ENCODE data around the gene GDI1. TPM values are rescaled to one million over a fixed set of nuclear protein-coding genes. Genes with fewer than 3 reads are reported as not detected.
A peak's percentile ranks its signal among the peaks of the same experiment; 100 is the strongest.

Gene GDI1
- total RNA-seq, 1 experiment from 2014 or later: 52.7 TPM

- peaks cover 13% of the 10 kb centered on the region for H3K4me1 ChIP-seq (ENCODE audit: low read length)
Measured at GRCh38 chrX:154444755-154445246, 7.8 kb downstream of the GDI1 start.

GRCh38 chrX:154445776-154446175 lies 8.8 kb downstream of the GDI1 start:
- Histone ChIP-seq H3K4me2 (ENCODE audit: low read depth, low read length, poor library complexity, severe bottlenecking) (no peak overlapping the region), H3K4me3 (ENCODE audit: low read length) (no peak overlapping the region), H3K9ac (ENCODE audit: low read length) (no peak overlapping the region), H3K27me3 (ENCODE audit: low read length) (no peaks in the 10 kb centered on the region), H3K36me3 (ENCODE audit: insufficient read depth, low read length) (no peaks in the 10 kb centered on the region), H3K9me2 (replicated peaks; ENCODE audit: insufficient read depth, low read length) (no peaks in the 10 kb centered on the region), H3K9me3 (ENCODE audit: low read length) (no peaks in the 10 kb centered on the region), H2AFZ (ENCODE audit: low read length) (no peak overlapping the region), H4K20me1 (ENCODE audit: insufficient read depth, low read depth, low read length) (no peaks in the 10 kb centered on the region), H3K27ac (ENCODE audit: low read length) (no peak overlapping the region), H3K4me1 (ENCODE audit: low read length) (peaks cover 13% of the 10 kb centered on the region), H3K79me2 (ENCODE audit: low read length) (peaks cover 11% of the 10 kb centered on the region)
- no peak for DNase-seq

More at GRCh38 chrX:154444755-154445246, 7.8 kb downstream of the GDI1 start:
- DNase-seq: no peak
- Histone ChIP-seq H3K4me3 (ENCODE audit: low read length) (peak overlapping the region; percentile 75), H4K20me1 (ENCODE audit: insufficient read depth, low read depth, low read length) (no peaks in the 10 kb centered on the region), H3K9me2 (replicated peaks; ENCODE audit: insufficient read depth, low read length) (no peaks in the 10 kb centered on the region), H3K4me2 (ENCODE audit: low read depth, low read length, poor library complexity, severe bottlenecking) (peak overlapping the region; percentile 78), H3K79me2 (ENCODE audit: low read length) (peaks cover 11% of the 10 kb centered on the region), H3K27me3 (ENCODE audit: low read length) (no peaks in the 10 kb centered on the region), H3K9ac (ENCODE audit: low read length) (peak overlapping the region; percentile 88), H2AFZ (ENCODE audit: low read length) (no peak overlapping the region), H3K36me3 (ENCODE audit: insufficient read depth, low read length) (no peaks in the 10 kb centered on the region), H3K9me3 (ENCODE audit: low read length) (no peaks in the 10 kb centered on the region), H3K27ac (ENCODE audit: low read length) (no peak overlapping the region)

- H2AFZ ChIP-seq (ENCODE audit: low read length): no peak overlapping the region
- H3K4me2 ChIP-seq (ENCODE audit: low read depth, low read length, poor library complexity, severe bottlenecking): no peak overlapping the region
- no peak overlapping the region for H3K27ac ChIP-seq (ENCODE audit: low read length)
- H3K9me2 ChIP-seq (replicated peaks; ENCODE audit: insufficient read depth, low read length): no peaks in the 10 kb centered on the region
- H3K36me3 ChIP-seq (ENCODE audit: insufficient read depth, low read length): no peaks in the 10 kb centered on the region
- no peak for DNase-seq
- H3K4me1 ChIP-seq (ENCODE audit: low read length): peaks cover 13% of the 10 kb centered on the region
- no peaks in the 10 kb centered on the region for H3K9me3 ChIP-seq (ENCODE audit: low read length)
- no peak overlapping the region for H3K9ac ChIP-seq (ENCODE audit: low read length)
- H3K27me3 ChIP-seq (ENCODE audit: low read length): no peaks in the 10 kb centered on the region
- no peaks in the 10 kb centered on the region for H4K20me1 ChIP-seq (ENCODE audit: insufficient read depth, low read depth, low read length)
- peaks cover 11% of the 10 kb centered on the region for H3K79me2 ChIP-seq (ENCODE audit: low read length)
- H3K4me3 ChIP-seq (ENCODE audit: low read length): no peak overlapping the region
Measured at GRCh38 chrX:154446430-154446829, 9.5 kb downstream of the GDI1 start.

- no peak for DNase-seq
- H3K27ac ChIP-seq (ENCODE audit: low read length): no peak overlapping the region
- peaks cover 11% of the 10 kb centered on the region for H3K79me2 ChIP-seq (ENCODE audit: low read length)
- no peaks in the 10 kb centered on the region for H3K9me3 ChIP-seq (ENCODE audit: low read length)
- H3K9me2 ChIP-seq (replicated peaks; ENCODE audit: insufficient read depth, low read length): no peaks in the 10 kb centered on the region
- H3K36me3 ChIP-seq (ENCODE audit: insufficient read depth, low read length): no peaks in the 10 kb centered on the region
- no peak overlapping the region for H3K4me2 ChIP-seq (ENCODE audit: low read depth, low read length, poor library complexity, severe bottlenecking)
- H2AFZ ChIP-seq (ENCODE audit: low read length): no peak overlapping the region
- peaks cover 10% of the 10 kb centered on the region for H3K4me1 ChIP-seq (ENCODE audit: low read length)
- no peaks in the 10 kb centered on the region for H3K27me3 ChIP-seq (ENCODE audit: low read length)
- H3K9ac ChIP-seq (ENCODE audit: low read length): no peak overlapping the region
- H4K20me1 ChIP-seq (ENCODE audit: insufficient read depth, low read depth, low read length): no peaks in the 10 kb centered on the region
- H3K4me3 ChIP-seq (ENCODE audit: low read length): no peak overlapping the region
Measured at GRCh38 chrX:154448484-154448883, 11.5 kb downstream of the GDI1 start.

DNA sequence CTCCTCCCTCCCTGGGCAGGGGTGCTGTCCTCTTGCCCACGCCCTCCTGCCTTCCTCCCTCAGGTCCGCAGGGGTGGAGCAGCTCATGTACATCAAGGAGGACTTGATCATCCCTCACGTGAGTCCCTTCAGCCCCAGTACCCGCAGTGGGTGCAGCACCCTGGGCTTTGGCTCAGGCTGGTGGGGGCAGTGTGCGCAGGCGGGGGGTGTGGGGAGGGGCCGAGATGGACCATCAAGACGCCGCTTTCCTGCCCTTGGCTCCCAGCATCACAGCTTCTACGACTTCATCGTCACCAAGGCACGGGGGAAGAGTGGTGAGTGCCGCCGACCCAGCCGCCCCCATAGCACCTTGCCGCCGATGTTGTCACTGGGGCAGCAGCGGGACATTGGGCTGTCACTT lies 12.7 kb downstream of the GDI1 start:
- no peak overlapping the region for H3K4me3 ChIP-seq (ENCODE audit: low read length)
- H3K27ac ChIP-seq (ENCODE audit: low read length): no peak overlapping the region
- H3K9ac ChIP-seq (ENCODE audit: low read length): no peak overlapping the region
- H3K9me2 ChIP-seq (replicated peaks; ENCODE audit: insufficient read depth, low read length): no peaks in the 10 kb centered on the region
- no peak overlapping the region for H2AFZ ChIP-seq (ENCODE audit: low read length)
- peaks cover 7% of the 10 kb centered on the region for H3K4me1 ChIP-seq (ENCODE audit: low read length)
- H3K79me2 ChIP-seq (ENCODE audit: low read length): peaks cover 7% of the 10 kb centered on the region
- no peak overlapping the region for H3K4me2 ChIP-seq (ENCODE audit: low read depth, low read length, poor library complexity, severe bottlenecking)
- H3K36me3 ChIP-seq (ENCODE audit: insufficient read depth, low read length): no peaks in the 10 kb centered on the region
- H3K27me3 ChIP-seq (ENCODE audit: low read length): no peaks in the 10 kb centered on the region
- H3K9me3 ChIP-seq (ENCODE audit: low read length): no peaks in the 10 kb centered on the region
- no peaks in the 10 kb centered on the region for H4K20me1 ChIP-seq (ENCODE audit: insufficient read depth, low read depth, low read length)
- no peak for DNase-seq

GRCh38 chrX:154450312-154450711 lies 13.4 kb downstream of the GDI1 start:
- H4K20me1 ChIP-seq (ENCODE audit: insufficient read depth, low read depth, low read length): no peaks in the 10 kb centered on the region
- DNase-seq: no peak
- no peaks in the 10 kb centered on the region for H3K9me2 ChIP-seq (replicated peaks; ENCODE audit: insufficient read depth, low read length)
- no peak overlapping the region for H3K27ac ChIP-seq (ENCODE audit: low read length)
- H3K4me1 ChIP-seq (ENCODE audit: low read length): no peaks in the 10 kb centered on the region; the same call in 1 of the 2 replicates
- peaks cover under 1% of the 10 kb centered on the region; the same call in 1 of the 2 replicates for H3K79me2 ChIP-seq (ENCODE audit: low read length)
- H3K36me3 ChIP-seq (ENCODE audit: insufficient read depth, low read length): no peaks in the 10 kb centered on the region
- no peak overlapping the region for H3K4me2 ChIP-seq (ENCODE audit: low read depth, low read length, poor library complexity, severe bottlenecking)
- H2AFZ ChIP-seq (ENCODE audit: low read length): no peak overlapping the region
- no peaks in the 10 kb centered on the region for H3K9me3 ChIP-seq (ENCODE audit: low read length)
- H3K4me3 ChIP-seq (ENCODE audit: low read length): no peak overlapping the region
- H3K9ac ChIP-seq (ENCODE audit: low read length): no peak overlapping the region
- no peaks in the 10 kb centered on the region for H3K27me3 ChIP-seq (ENCODE audit: low read length)

- Histone ChIP-seq H4K20me1 (ENCODE audit: insufficient read depth, low read depth, low read length) (no peaks in the 10 kb centered on the region), H3K27ac (ENCODE audit: low read length) (no peak overlapping the region), H3K4me1 (ENCODE audit: low read length) (no peaks in the 10 kb centered on the region), H3K27me3 (ENCODE audit: low read length) (no peaks in the 10 kb centered on the region), H3K36me3 (ENCODE audit: insufficient read depth, low read length) (no peaks in the 10 kb centered on the region), H3K9me3 (ENCODE audit: low read length) (no peaks in the 10 kb centered on the region), H3K79me2 (ENCODE audit: low read length) (no peaks in the 10 kb centered on the region), H2AFZ (ENCODE audit: low read length) (no peak overlapping the region), H3K9ac (ENCODE audit: low read length) (no peak overlapping the region), H3K4me3 (ENCODE audit: low read length) (no peak overlapping the region), H3K9me2 (replicated peaks; ENCODE audit: insufficient read depth, low read length) (no peaks in the 10 kb centered on the region), H3K4me2 (ENCODE audit: low read depth, low read length, poor library complexity, severe bottlenecking) (no peak overlapping the region)
- DNase-seq: no peak
Measured at GRCh38 chrX:154452823-154453222, 15.9 kb downstream of the GDI1 start.

DNA sequence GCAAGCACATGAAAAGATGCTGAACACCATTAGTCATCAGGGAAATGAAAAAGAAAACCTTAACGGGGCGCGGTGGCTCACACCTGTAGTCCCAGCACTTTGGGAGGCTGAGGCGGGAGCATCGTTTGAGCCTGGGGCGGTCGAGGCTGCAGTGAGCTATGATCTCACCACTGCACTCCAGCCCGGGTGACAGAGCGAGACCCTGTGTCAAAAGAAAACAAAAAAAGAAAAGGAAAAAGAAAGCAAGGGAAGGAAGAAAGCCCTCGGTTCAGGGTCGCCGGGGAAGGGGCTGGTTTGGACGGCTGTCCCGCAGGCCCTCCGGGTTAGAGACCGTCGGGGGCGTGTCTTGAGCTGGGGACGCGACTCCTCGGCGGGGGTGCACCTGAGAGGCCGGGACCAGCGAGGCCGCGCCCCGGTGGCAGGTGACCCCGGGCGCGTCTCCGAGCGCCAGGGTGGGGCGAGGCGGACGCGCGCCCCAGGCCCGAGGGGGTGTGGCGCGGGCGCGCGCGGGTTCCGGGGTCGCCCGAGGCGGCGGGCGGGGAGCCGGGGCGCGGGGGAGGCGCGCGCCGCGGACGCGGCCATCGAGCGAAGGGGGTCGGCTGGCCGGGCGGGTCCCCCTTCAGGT lies 20.6 kb downstream of the GDI1 start:
- peaks cover 6% of the 10 kb centered on the region for H3K4me1 ChIP-seq (ENCODE audit: low read length)
- no peak overlapping the region for H2AFZ ChIP-seq (ENCODE audit: low read length)
- H3K79me2 ChIP-seq (ENCODE audit: low read length): peaks cover 6% of the 10 kb centered on the region; the same call in 1 of the 2 replicates
- DNase-seq: peak; percentile 74
- H3K9ac ChIP-seq (ENCODE audit: low read length): peak overlapping the region; percentile 74; the same call in 1 of the 2 replicates
- H3K9me2 ChIP-seq (replicated peaks; ENCODE audit: insufficient read depth, low read length): no peaks in the 10 kb centered on the region
- no peaks in the 10 kb centered on the region for H3K9me3 ChIP-seq (ENCODE audit: low read length)
- H3K27me3 ChIP-seq (ENCODE audit: low read length): no peaks in the 10 kb centered on the region
- H3K27ac ChIP-seq (ENCODE audit: low read length): no peak overlapping the region
- H3K36me3 ChIP-seq (ENCODE audit: insufficient read depth, low read length): no peaks in the 10 kb centered on the region
- H4K20me1 ChIP-seq (ENCODE audit: insufficient read depth, low read depth, low read length): no peaks in the 10 kb centered on the region
- peak overlapping the region; percentile 81; the same call in 1 of the 2 replicates for H3K4me3 ChIP-seq (ENCODE audit: low read length)
- H3K4me2 ChIP-seq (ENCODE audit: low read depth, low read length, poor library complexity, severe bottlenecking): peak overlapping the region; percentile 44

Measured in Karpas-422 (cell line).